Measurements from ENCODE around the gene KCNQ1. TPM values are rescaled to one million over a fixed set of nuclear protein-coding genes. Genes with fewer than 3 reads are reported as not detected.

KCNQ1 gene
- polyA plus RNA-seq, 1 experiment: not detected

DNA sequence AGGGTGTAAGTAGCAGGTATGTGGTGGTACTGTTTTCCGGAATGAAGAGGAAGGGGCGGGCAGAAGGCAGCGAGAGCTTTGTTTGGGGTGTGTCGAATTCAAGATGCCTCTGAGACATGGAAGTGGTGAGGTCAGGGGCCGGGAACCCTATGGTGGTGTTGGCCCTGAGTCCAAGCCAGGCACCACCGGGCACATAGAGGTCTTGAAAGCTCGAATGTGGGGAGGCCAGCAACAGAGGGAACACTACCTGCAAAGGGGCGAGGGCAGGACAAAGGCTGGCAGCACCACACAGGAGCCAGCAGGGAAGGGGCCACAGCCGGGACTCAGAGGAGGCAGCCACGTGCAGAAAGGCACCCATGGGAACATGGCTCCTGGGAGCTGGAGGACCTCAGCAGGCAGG, 383.0 kb downstream of the KCNQ1 start:
- Histone ChIP-seq H3K9me3 (ENCODE audit: control insufficient read depth, insufficient read depth, low read length) (peaks cover 26% of the 10 kb centered on the region), H3K4me3 (ENCODE audit: low read depth, low read length) (no peak overlapping the region), H3K27ac (ENCODE audit: low read depth, low read length) (no peak overlapping the region), H3K27me3 (ENCODE audit: control insufficient read depth, insufficient read depth, low read length) (peaks cover 2% of the 10 kb centered on the region)
- DNase-seq (ENCODE audit: low read depth, low spot score): no peak
- ChIA-PET CTCF (interaction anchor here (0.6 kb wide), 1 partner anchor 294 kb away, joined by 10 read pairs; no protein-coding TSS in a partner anchor), POLR2A (interaction anchor here (2.2 kb wide), 1 partner anchor 128 kb away, joined by 10 read pairs; the partner anchor contains the start of gene KCNQ1OT1)
- TF ChIP-seq, protein P1, sequence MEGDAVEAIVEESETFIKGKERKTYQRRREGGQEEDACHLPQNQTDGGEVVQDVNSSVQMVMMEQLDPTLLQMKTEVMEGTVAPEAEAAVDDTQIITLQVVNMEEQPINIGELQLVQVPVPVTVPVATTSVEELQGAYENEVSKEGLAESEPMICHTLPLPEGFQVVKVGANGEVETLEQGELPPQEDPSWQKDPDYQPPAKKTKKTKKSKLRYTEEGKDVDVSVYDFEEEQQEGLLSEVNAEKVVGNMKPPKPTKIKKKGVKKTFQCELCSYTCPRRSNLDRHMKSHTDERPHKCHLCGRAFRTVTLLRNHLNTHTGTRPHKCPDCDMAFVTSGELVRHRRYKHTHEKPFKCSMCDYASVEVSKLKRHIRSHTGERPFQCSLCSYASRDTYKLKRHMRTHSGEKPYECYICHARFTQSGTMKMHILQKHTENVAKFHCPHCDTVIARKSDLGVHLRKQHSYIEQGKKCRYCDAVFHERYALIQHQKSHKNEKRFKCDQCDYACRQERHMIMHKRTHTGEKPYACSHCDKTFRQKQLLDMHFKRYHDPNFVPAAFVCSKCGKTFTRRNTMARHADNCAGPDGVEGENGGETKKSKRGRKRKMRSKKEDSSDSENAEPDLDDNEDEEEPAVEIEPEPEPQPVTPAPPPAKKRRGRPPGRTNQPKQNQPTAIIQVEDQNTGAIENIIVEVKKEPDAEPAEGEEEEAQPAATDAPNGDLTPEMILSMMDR (IDR thresholded peaks at IDR 0.05; ENCODE audit: low read depth, low read length): no peak

DNA sequence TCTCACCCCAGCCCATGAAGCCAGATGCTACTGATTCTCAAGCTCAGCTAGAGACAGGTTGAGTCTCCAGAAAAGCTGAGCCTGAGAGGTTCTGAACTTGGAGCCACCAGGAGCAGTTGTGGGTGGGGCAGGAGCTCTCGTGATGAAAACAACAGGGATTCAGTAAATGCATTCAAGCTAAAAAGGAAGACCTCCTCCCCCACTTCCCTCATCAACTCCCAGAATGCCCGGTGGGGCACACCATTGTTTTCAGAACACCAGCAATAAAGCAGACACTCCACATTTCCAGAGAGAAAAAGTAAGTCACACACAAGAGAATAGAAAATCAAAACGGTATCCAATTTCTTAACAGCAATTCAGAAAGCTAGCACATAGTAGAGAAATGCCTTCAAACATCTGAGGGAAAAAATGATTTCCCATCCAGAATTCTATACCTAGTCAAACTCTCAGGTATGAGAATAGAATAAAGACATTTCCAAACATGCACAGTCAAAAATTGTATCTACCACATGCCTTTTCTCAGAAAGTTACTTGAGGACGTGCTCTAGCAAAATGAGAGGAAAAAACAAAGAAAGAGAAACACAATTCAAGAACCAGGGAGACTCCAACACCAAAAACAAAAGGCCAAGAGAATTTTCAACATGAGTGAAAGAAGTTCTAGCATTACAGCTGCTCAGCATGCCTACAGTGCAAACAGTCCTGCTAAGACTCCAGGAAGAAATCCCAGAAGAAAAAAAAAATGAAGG, 383.9 kb downstream of the KCNQ1 start:
- Histone ChIP-seq H3K27me3 (ENCODE audit: control insufficient read depth, insufficient read depth, low read length) (peaks cover 11% of the 10 kb centered on the region), H3K9me3 (ENCODE audit: control insufficient read depth, insufficient read depth, low read length) (peaks cover 20% of the 10 kb centered on the region), H3K27ac (ENCODE audit: low read depth, low read length) (no peak overlapping the region), H3K4me3 (ENCODE audit: low read depth, low read length) (no peak overlapping the region)
- no peak for DNase-seq (ENCODE audit: low read depth, low spot score)
- ChIA-PET CTCF (no interaction called here), POLR2A (no interaction called here)
- TF ChIP-seq, protein P1 (IDR thresholded peaks at IDR 0.05; ENCODE audit: low read depth, low read length): no peak

DNA sequence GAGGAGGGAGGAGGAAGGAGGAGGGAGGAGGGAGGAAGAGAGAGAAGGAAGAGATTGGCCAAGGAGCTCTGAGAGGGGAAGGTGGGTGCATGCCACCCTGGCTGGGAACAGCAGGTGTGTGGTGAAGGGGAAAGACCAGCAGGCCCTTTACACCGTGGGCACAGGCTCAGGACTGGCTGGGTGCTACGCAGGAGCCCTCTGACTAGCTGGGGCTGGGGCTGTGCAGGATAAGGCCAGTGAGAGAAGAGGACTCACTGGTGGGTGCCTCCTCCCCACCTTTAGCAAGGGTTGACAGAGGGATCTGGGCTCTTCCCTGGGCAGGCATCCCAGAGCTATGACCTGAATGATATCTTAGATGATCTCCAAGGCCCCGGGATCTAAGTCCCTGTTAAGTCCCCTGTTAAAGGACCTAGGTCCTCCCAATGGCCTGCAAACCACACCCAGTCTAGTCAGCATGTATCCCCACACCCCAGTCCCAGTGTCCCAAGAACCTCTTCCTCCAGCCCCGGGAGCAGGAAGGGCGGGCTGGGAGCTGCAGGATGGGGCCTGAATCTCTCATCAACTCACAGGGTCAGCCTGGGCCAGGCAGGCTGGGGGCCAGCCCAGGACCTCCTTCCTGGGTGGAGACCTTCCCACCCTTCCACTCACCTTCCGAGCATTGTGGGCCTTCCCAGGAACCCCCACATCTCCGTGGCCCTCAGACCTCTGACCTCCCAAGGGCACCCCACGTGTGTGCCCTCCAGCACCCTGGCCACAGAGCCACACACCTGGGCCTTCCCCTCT, 385.4 kb downstream of the KCNQ1 start:
- DNase-seq (ENCODE audit: low read depth, low spot score): no peak
- peaks cover 15% of the 10 kb centered on the region for H3K9me3 ChIP-seq (ENCODE audit: control insufficient read depth, insufficient read depth, low read length)
- no peak overlapping the region for H3K4me3 ChIP-seq (ENCODE audit: low read depth, low read length)
- POLR2A ChIA-PET: no interaction called here
- CTCF ChIA-PET: no interaction called here
- TF ChIP-seq, protein P1 (IDR thresholded peaks at IDR 0.05; ENCODE audit: low read depth, low read length): no peak
- H3K27me3 ChIP-seq (ENCODE audit: control insufficient read depth, insufficient read depth, low read length): peaks cover 12% of the 10 kb centered on the region
- no peak overlapping the region for H3K27ac ChIP-seq (ENCODE audit: low read depth, low read length)

DNA sequence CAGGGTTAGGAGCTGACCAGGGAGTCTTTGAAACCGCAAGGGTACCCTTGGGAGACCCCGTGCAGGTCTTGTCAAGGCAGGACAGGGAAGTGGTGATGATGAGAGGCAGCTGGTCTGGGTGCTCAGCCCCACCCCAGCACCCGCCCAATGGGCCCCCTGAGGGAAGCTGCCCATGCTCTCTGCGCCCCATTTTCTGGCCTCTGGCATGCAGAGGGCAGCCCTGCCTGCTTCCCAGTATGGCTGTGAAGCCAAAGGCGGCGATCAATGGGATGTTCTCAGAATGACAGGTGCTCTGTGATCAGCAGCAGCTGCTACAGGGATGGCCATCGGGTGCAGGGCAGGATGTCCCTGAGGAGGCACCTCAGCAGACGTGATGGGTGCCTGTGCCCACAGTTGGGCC, 386.1 kb downstream of the KCNQ1 start:
- peaks cover 15% of the 10 kb centered on the region for H3K9me3 ChIP-seq (ENCODE audit: control insufficient read depth, insufficient read depth, low read length)
- CTCF ChIA-PET: no interaction called here
- H3K4me3 ChIP-seq (ENCODE audit: low read depth, low read length): no peak overlapping the region
- TF ChIP-seq, protein P1 (IDR thresholded peaks at IDR 0.05; ENCODE audit: low read depth, low read length): no peak
- H3K27ac ChIP-seq (ENCODE audit: low read depth, low read length): no peak overlapping the region
- peaks cover 16% of the 10 kb centered on the region for H3K27me3 ChIP-seq (ENCODE audit: control insufficient read depth, insufficient read depth, low read length)
- POLR2A ChIA-PET: no interaction called here
- no peak for DNase-seq (ENCODE audit: low read depth, low spot score)

Measured in AG04450 (cell line).